Occipital lobe (tissue), 2 donors: Measurements from ENCODE around the gene FAM240B. TPM values are rescaled to one million over a fixed set of nuclear protein-coding genes. Genes with fewer than 3 reads are reported as not detected.
A peak's percentile ranks its signal among the peaks of the same experiment; 100 is the strongest.

Experiments used
- DNase-seq: peaks from one replicate; lab custom pipeline; 2025; lab: John Stamatoyannopoulos, UW
- total RNA-seq: library from RNA; depleted of rRNA; stranded (reverse); fragments of >200 nt; gene quantifications from one replicate; pipeline ENCODE4 v1.2.3, GENCODE V29; 2014

FAM240B gene
- total RNA-seq, 1 donor from 2014 or later: not detected

DNA sequence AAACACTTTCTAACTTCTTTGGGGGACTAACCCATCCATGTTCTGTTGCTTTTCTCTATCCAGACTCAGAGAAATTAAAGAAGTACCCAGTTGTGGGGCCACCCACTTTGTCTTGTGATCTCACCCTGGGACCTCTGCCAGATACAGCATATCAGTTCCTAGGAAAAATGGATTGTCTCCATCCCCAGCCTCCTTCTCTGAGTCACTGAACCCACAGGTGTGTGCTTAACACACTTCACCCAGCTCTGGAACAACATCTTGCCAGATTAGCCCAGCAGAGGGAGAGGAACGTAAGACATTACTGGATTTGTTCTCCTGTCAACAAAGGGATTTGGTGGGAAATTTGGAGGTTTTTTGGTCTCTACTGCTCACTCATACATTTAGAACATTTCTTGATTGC lies 19.2 kb downstream of the FAM240B start:
- no peak for DNase-seq

DNA sequence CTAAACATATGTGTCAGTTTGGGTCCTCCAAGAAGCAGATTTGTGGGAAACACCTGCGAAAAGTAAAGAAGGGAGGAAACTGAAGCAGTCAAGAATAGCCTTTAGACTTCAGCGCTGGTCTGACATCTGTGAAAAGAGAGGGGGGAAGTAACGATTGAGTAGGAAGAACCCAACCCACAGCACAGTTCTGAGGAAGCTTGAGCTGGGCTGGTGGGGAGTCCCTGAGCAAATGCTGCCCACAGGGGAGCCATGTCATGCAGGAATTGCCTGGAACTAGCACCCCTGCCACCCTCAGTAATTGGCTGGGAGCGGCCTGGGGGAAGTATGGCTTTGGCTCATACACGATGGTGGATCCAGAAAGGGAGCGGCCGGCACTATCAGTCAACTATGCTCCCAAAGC lies 20.6 kb downstream of the FAM240B start:
- DNase-seq: no peak

DNA sequence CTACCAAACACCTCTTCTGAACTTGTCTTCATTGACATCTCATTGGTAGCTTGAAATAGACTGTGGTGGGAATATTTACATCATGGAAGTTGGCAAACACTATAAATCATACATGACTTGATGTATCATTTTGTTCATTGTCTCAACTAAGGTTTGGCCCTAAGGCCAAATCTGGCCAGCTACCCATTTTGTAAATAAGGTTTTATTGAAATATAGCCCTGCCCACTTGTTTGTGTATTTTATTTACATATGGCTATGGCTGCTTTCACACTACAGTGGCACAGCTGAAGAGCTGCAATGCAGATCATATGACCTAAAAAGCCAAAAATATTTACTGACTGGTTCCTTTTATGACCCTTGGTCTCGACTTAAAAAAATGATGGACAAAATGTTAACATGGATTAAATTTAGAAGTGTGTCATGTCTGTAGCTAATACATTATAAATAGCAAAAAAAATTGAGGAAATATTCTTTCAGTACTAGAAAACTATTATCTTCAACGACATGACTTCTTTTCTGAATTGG lies 22.1 kb downstream of the FAM240B start:
- no peak for DNase-seq

DNA sequence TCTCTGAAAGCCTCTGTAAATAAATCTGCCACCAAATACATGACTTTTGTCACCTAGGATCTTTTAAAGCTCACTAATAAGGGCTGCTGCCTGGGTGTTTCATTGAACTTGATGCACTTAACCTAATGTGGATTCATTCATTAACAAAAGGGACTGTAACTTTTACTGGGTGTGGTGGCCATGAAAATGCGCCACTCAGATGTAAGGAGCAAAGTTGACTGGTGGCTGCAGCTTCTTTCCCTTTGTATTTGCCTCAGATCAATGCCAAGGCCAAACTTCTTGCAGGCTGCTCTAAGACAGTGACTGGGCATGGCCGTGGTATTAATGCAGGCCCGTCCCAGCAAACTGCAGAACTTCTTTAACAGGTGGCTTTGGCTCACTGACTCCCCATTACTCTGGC lies 22.9 kb downstream of the FAM240B start:
- no peak for DNase-seq

DNA sequence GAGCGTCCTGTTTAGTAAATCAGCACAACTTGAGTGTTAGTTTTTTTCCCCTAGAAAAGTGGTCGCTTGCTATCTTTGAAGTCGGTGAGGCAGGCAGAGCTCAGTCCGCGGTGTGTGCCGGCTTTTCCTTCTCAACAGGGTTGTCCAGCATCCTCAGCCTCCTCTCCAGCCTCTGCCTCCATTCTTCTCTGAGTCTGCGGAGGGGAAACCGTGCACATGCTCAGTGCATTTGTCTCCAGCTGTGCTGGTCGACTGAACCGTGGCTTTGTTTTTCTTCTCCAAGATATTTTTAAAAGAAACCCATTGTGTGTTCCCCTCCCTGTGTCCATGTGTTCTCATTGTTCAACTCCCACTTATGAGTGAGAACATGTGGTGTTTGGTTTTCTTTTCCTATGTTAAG lies 25.3 kb downstream of the FAM240B start:
- DNase-seq: peak; percentile 20

DNA sequence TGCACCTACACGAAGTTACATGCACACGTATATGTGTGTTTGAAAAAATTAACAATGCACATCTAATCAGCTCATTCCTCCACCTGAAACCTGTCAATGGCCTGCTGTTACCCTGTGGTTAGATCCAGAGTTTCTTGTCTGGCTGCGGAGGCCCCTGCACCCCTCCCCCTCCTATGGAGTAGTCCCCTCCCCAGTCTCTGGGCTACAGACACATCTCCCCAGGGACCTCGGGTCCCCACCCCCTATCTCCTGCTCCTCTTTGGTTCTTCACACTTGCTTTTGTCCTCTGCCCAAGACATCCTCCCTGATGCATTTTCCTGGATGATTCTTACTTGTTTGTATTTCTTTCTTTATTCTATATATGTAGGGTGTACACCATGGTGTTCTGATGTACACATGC lies 27.2 kb downstream of the FAM240B start:
- DNase-seq: no peak

DNA sequence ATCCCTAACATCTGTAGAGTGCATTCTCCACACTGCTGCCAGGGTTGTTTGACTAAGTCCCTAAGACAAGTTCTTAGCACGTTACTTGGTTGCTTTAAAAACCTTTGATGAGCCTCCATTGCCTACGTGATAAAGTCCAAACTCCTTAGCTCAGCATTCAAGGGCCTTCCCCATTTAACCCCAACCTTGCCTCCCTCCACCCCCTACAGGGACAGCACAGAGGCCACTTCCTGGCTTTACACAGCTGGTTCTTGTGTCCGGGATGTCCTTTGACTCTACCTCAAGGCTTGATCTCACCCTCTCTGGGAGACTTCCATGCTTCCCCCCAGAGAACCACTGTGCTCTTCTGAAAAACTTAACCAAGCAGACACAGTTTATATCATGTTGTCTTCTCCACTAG lies 29.4 kb downstream of the FAM240B start:
- no peak for DNase-seq

DNA sequence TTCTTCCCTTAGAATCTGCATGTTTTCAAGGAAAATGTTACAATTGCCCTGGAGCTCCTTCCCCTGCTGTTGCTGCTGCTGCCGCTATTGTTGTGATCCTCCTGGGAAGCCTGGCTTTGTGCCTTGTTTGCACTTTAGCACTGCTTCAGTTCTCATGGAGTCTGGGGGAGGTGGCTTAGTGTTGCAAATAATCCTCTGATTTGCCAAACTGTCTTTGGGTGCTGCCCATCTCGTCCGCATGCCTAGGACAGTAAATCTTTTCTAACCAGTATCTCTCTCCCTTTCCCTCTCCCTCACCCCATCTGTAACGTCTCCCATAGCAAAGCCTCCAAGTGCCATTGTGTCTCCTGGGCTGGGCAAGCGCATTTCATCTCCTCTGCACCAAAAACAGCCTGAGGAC lies 30.3 kb downstream of the FAM240B start:
- no peak for DNase-seq

DNA sequence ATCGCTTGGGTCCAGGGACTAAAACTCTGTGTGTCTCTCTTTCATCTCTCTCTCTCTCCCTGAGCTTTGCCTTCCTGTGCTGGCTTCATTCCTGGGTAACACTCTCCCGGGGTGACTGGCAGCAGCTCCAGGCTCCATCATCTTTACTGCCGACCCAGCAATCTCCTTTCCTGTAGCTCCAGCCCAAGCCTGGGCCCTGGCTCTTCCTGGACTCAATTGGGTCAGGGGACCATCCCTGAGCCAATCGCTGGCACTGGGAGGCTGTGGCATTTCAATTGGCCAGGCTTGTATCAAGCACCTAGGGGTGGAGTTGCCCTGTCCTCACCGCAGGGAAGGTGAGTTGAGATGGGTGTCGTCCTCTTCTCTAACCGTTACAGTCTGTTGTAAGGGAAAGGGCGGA lies 31.9 kb downstream of the FAM240B start:
- DNase-seq: no peak

DNA sequence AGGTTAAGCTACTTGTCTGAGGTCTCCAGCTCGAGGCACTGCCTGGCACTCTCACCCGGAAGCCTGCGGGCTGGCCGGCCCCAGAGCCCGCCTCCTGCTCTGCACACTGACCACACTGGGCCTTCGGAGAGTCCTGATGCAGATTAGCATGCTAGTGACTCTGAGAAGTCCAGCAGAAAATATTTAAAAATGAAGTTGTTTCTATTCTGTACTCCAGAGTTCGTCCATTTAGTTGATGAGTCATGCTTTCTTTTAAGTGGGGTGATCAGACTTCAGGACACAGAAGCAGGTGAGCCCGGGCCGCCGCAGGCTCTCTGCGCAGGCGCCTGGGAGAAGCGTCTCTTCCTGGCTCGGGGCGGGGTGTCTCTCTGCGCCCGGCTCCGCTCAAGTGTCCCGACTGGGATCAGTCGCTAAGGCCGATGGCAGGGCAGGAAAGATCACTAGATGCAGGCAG lies 32.5 kb downstream of the FAM240B start:
- DNase-seq: no peak

DNA sequence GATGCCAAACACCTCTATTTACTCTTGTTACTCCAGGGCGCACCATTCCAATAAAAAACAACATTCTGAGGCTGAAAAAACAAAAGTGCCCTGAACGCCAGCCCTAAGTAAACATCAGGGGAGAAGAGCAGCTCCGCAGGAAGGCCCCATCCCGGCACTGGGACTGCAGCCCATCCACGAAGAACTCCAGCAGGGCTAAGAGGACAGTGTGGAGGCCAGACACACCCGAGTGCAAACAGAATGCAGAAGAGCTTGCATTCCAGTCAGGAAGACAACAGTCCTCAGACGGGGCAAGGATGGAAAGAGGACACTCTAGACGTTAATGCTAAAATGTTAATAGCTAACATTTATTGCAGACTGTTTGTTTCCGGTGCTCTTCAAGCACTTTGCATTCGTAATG lies 33.0 kb downstream of the FAM240B start:
- DNase-seq: no peak

DNA sequence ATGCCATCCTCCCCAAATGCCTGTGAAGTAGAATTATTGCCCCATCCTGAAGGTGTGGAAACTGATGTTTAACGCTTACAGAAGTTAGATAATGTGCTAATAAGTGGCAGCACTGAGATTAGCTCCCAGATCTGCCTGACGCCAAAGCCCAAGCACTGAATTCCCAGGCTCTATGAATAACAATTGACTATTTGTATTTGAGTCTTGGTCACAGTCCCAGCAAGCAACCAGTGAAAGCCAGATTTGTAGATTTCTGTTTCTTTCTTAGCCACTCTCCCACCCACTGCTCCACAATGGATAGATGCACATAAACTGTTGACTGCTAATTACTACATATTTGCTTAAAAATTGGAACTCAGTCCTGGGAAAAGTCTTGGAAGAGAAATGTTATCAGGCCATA lies 34.4 kb downstream of the FAM240B start:
- DNase-seq: peak; percentile 28

DNA sequence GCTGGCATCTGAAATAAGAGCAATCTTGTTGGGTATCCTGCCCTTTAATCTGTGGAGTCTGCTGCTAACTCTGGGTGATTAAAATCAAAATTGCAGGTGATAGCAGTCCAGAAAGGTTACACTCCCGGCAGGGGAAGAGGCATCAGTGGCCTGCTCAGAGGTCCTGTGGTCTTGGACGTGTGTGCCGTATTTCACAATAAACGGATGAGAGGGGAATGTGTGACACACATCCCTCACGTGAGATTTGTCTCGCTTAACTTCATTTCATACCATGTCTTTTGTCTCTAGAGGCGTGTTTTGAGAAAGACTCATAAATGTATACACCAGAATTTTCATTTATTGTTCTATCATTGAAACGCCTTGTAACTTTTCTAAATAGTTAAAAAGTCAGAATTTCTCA lies 36.6 kb downstream of the FAM240B start:
- no peak for DNase-seq

DNA sequence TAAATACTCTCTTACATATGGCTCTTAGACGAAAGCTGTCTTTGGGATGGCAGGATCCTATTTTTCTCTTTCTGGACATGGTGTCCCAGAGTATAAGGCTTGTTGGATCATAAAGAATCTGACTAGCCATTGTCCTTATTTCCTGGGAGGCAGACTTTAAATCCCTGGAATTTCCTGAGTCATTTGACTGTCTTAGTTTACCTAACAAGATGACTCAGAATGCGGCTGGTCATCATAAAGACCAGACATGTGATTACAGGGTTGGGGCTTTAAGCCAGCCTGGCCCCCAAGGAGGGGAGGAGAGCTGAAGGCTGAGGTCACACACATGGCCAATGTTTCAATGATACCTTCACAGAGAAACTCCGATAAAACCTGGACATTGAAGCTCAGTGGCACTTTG lies 37.2 kb downstream of the FAM240B start:
- no peak for DNase-seq

DNA sequence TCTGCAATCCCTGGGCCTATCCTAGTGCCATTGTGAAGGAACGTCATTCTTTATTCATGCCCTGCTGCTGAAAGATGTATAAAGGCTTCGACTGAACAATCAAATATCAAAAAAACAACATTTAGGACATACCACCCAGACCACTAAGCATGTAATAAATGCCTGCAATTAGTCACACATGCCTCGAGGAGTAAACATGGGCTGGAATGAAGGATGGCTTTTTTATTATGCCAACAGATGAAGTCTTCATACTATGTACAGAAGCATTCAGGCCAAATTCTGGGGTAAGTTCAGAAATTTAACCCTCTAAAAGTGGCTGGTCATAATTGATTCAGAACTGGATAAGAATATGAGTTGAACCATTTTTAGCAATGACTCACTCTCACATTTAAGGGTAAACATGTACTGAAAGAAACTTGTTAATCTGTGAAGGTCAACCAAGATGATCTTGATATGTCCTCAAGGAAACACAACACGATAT lies 38.1 kb downstream of the FAM240B start:
- no peak for DNase-seq

DNA sequence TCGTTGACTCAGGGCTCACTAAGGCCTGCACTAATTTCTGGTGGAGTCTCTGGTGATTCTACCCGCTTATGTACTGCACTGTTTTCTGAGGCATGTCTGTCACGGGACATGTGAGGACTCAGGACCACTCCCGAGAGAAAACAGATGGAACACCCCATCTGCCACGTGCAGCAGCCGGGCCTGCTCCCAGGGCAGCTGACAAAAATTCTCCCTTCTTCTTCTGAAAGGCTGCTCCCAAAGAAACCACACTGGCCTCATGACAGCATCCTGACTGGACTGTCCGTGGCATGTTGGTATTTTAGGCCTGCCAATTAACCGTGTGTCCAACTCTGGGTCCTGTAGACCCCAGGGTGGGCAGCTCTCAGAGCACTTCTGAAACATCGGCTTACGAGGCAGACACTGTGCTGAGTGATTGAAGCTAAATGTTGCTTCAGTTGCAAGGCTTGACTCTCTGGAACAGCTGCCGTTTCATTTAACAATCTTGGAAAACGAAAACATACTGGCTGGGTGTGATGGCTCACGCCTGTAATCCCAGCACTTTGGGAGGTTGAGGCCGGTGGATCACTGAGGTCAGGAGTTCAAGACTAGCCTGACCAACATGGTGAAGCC lies 39.0 kb downstream of the FAM240B start:
- no peak for DNase-seq

DNA sequence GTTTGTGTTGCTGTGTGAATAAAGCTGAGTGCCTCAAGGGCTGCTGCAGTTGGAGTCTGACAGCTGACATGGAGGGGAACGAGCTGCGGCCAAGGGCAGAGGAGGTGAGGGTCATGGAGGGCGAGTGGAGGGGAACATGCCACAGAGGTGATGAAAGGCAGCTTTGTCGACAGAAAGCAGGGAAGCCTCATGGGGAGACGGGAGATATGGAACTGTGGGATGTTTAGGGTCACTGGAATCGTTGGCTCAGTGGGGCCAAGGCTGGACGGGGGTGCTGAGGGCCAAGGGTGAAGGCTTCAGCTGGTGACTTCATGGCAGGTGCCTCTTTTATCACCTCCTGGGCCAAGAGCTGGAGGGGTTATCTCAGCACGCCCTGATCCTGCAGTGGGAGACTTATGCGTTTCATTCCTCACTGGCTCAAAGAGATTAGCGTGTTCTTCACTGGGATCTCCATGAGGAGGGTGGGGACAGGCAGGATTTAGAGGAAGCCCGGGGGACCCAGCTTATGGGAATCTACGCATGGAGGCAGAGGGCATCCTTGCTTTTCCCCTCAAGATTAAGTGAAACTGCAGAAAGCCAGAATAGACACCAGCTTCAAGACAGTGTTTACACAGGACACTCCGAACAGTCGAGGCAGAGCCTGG lies 42.2 kb downstream of the FAM240B start:
- DNase-seq: no peak

DNA sequence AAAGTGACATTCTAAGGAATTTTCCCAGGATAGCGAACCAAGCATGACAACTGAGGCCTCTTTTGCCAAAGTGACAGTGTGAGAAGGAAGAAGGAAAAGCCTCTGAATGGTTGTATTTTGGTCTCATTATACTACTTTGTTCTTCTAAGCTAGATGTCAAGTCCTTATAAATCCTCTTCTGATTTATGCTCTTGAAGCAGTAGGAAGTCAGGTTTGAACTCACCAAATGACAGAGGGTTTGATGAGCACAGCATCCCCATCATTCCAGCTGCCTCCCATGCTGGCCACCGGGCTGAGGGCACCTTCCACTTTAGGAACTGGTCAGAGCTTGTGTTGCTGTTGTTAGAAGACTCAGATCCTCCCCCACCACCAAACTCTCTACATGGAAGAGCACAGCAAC lies 44.1 kb downstream of the FAM240B start:
- no peak for DNase-seq

DNA sequence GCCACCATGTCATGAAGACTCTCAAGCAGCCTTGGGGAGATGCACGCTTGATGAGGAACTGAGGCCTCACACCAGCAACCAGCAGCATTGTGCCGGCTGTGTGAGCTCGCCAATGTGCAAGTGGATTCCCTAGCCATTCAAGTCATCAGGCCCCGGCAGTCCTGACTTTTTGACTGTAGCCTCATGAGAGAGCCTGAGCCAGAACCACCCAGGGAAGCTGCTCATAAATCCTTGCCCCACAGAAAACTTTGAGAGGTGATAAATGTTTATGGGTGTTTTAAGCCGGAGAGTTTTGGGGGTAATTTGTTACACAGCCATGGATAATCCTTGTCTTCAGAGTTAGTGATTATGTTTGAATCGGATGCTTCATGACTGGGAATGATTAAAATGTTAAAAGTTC lies 44.7 kb downstream of the FAM240B start:
- no peak for DNase-seq

DNA sequence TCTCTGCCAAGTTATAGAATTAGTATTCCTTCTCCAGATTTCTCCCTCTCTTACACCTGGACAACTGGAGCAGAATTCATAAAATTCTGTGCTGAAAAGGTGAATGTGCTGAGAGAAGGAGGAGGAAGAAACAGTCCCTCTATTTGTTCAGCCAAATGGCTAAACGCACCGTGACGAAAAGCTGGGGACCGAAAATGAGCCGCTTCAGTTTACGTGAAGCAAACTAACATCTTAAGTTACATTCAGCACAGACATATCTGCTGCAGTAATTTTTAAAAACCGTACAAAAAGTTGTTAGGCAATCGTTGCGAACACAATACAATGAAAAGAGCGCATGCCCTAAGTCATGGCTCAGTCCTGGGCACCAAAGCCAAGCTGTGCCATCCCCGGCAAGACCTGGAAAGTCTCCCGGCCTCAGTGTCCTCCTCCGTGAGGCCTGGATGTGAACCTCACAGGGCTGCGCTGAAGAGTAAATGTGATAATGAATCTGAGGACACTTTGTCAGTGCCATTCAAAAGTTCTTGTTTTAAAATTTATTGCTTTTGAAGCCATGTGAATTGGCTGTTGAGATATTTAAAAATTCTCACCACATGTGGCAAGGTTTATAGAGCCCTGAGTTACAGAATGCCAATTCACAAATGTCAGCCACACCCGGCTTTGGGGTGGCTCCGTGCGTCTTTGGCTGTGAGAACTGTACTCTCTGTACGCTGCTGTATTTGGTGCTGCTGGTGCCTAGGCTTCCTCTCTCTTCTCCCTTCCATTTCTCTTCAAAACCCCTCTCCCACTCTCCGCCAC lies 46.3 kb downstream of the FAM240B start:
- DNase-seq: no peak

DNA sequence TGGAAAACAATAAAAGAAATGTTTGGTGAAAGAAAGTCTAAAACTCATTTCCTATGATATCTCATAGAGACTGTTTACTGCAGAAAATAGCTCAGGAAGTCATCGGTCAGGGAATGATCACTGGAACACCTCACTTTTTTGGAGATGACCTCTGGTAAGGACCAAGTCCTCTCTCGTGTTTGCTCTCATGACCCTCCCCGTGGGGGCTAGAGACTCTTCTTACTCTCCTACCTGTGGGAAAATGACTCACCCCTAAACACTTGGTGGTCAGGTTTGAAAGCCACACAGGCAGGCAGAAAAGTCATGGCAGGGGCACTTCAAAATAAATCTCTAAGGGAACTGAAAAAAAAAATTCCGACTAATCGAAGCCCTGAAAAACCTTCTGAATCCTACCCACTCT lies 48.2 kb downstream of the FAM240B start:
- no peak for DNase-seq

DNA sequence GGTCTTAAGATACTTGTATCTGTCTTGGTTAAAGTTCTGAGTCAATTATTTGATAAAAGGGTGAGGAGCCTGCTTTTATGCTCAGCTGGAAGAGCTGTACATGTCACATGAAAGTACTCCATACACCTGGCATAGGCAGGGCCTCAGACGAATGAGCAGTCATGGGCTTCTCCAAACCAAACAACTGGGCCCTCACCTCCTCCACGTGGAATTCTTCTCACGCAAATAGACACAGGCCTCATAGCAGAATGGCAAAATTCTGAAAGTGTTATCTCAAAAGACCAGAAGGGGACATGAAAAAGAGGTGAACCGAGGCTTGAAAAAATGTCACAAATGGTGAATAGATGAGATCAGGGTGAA lies 48.6 kb downstream of the FAM240B start:
- no peak for DNase-seq
